Central memory CD4-positive, alpha-beta T cell (primary cell): ENCODE measurements around the gene CREB5.
A peak's percentile ranks its signal among the peaks of the same experiment; 100 is the strongest.

Source experiments
- DNase-seq: peaks from one replicate; pipeline ENCODE4 v3.0.0; 2022

Gene CREB5

GRCh38 chr7:28836716-28837115 lies 424.4 kb downstream of the CREB5 start:
- DNase-seq: no peak

GRCh38 chr7:28837216-28837615 lies 424.9 kb downstream of the CREB5 start:
- DNase-seq: no peak

- no peak for DNase-seq
Observed at GRCh38 chr7:28840592-28840995, 428.3 kb downstream of the CREB5 start.

GRCh38 chr7:28841766-28842165 lies 429.4 kb downstream of the CREB5 start:
- DNase-seq: no peak

GRCh38 chr7:28842769-28843295 lies 430.5 kb downstream of the CREB5 start:
- no peak for DNase-seq

- no peak for DNase-seq
Observed at GRCh38 chr7:28845106-28845505, 432.8 kb downstream of the CREB5 start.

- DNase-seq: no peak
Observed at GRCh38 chr7:28847176-28847575, 434.9 kb downstream of the CREB5 start.

- DNase-seq: no peak
Observed at GRCh38 chr7:28847681-28848080, 435.4 kb downstream of the CREB5 start.

GRCh38 chr7:28848906-28849305 lies 436.6 kb downstream of the CREB5 start:
- no peak for DNase-seq

GRCh38 chr7:28850699-28851098 lies 438.4 kb downstream of the CREB5 start:
- DNase-seq: no peak

GRCh38 chr7:28853150-28853549 lies 440.8 kb downstream of the CREB5 start:
- DNase-seq: no peak

GRCh38 chr7:28853834-28854749 lies 441.8 kb downstream of the CREB5 start:
- DNase-seq: peak; percentile 25

GRCh38 chr7:28854750-28855074 lies 442.4 kb downstream of the CREB5 start:
- no peak for DNase-seq

GRCh38 chr7:28855538-28856217 lies 443.4 kb downstream of the CREB5 start:
- no peak for DNase-seq

GRCh38 chr7:28856656-28857055 lies 444.3 kb downstream of the CREB5 start:
- DNase-seq: no peak

- DNase-seq: no peak
Observed at GRCh38 chr7:28858206-28858605, 445.9 kb downstream of the CREB5 start.

- DNase-seq: no peak
Observed at GRCh38 chr7:28858895-28859294, 446.6 kb downstream of the CREB5 start.

GRCh38 chr7:28861825-28862224 lies 449.5 kb downstream of the CREB5 start:
- no peak for DNase-seq

GRCh38 chr7:28862595-28863272 lies 450.4 kb downstream of the CREB5 start:
- no peak for DNase-seq

GRCh38 chr7:28865601-28866144 lies 453.4 kb downstream of the CREB5 start:
- DNase-seq: no peak

- no peak for DNase-seq
Observed at GRCh38 chr7:28868712-28869111, 456.4 kb downstream of the CREB5 start.

GRCh38 chr7:28871077-28871476 lies 458.8 kb downstream of the CREB5 start:
- DNase-seq: no peak

GRCh38 chr7:28871631-28872030 lies 459.3 kb downstream of the CREB5 start:
- no peak for DNase-seq
